AG08395 (cell line): ENCODE data around the gene KCNQ1OT1.

ENCODE experiments used
- DNase-seq: peaks from one replicate; pipeline ENCODE4 v3.0.0; 2012; ENCODE audit warnings: mixed read lengths, low spot score

Gene KCNQ1OT1

DNA sequence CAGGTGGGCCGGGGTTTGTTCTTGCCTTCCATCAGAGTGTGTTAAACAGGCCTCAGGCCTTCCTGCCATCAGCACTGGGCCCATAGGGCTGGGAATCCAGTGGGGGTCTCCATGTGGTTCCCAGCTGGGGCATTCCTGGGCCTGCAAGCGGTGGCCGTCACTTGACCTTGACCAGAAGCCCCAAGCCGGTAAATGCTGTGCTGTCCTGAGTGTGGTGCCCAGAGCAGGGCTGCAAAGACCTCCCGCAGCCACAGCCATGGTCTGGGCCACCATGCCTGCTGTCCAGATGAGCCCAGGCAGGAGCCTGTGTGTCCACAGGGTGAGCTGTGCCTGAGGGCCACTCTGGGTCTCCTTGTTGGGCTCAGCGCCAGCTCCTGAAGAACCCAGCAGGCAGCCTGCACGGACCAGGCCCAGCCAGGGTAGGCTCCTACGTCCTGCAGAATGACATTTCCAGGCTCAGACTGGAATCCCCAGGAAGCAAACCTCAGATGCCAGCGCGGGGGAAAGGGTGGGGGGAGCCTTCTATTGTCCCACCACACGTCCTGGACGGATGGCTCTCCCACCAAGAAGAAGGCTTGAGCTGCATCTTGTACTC, 117.3 kb downstream of the KCNQ1OT1 start:
- DNase-seq, result no peak

DNA sequence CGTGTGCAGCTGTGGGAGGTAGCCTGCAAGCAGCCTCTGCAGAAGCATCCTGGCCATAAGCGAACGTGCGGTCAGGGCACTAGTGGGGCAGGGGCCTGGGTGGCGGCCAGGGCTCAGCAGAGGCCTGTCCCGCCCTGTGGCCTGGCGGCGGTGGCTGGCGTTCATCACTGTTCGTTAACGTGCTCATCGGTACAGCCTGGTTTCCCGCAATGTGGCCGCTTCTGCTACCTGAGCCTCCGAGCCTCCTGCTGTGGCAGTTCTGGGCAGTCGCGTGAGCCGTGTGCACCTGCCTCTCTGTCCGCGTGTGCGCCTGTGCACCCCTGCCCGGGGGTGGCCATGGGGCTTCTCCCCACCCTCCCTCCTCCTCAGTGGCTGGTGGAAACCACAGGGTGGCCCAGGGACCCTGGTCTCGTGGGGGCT, 117.9 kb downstream of the KCNQ1OT1 start:
- DNase-seq, result no peak

DNA sequence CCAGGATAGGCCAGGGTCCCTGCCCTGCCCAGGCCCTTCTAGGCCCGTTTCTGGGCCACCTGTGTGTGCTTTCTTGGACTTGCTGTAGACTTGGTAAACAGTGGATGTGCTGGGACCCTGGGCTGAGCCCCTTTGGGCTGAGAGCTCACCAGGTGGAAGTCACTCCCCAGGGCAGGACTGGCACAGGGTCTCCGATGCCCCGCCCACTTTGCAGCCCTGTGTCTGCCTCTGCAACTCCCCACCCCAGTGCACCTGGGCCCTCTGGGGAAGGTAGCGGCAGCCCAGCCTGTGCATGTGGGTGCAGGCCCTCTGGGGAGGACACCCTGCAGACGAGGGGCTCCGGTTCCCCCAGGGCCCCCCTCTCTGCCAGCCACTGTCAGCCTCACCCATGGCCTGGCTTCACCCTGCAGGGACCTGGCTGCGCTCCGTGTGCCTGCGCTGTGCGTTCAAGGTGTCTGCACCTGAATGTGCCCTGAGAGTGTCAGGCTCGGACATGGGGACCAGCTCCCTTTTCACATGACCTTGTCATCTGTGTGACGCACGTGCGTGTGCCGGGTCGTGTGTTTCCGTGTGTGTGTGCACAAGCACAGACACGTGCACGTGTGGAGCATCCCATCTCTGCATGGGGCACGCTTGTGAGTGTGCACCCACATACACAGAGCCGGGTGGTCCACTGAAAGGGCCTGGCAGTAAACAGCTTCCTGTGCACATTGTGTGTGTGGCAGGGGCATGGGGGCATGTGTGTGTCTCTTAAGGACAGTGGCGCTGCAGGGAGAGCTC, 118.5 kb downstream of the KCNQ1OT1 start:
- DNase-seq, result no peak

DNA sequence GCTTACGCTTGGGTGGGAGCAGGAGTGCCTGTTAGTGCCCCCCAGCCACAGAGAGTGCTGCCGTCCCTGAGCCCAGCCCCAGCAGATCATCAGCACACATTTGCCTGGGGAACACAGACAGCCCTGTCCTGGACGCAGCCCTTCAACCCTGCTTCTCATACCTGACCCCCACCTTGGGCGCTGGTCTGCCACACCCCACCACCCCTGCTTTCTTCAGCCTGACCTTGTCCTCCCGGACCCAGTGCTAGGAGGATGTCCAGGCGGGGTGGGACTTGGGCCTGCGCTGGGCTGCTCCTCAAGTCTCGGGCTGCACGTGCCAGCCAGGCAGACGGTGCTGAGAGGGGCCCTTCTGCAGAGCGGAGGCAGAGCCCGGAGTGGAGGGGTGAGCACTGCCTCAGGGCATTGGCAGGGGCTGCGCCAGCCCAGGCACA, 119.2 kb downstream of the KCNQ1OT1 start:
- no peak for DNase-seq

DNA sequence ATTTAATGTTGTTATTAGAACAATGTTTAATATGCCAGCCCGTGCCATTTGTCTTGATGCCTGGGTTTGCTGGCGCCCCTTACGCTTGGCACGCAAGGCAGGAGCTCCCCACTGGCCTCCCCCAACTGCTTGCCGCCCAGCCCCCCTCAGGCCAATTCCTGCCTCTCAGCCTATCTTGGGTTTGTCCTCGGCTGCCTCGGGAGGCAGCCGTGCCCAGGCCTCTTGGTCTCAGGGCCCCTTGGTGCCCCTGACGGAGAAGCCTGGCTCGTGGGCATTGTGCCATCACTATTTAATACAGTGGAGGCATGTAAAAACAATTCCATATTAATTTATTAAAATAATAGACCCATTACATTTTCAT, 119.8 kb downstream of the KCNQ1OT1 start:
- DNase-seq, result no peak

DNA sequence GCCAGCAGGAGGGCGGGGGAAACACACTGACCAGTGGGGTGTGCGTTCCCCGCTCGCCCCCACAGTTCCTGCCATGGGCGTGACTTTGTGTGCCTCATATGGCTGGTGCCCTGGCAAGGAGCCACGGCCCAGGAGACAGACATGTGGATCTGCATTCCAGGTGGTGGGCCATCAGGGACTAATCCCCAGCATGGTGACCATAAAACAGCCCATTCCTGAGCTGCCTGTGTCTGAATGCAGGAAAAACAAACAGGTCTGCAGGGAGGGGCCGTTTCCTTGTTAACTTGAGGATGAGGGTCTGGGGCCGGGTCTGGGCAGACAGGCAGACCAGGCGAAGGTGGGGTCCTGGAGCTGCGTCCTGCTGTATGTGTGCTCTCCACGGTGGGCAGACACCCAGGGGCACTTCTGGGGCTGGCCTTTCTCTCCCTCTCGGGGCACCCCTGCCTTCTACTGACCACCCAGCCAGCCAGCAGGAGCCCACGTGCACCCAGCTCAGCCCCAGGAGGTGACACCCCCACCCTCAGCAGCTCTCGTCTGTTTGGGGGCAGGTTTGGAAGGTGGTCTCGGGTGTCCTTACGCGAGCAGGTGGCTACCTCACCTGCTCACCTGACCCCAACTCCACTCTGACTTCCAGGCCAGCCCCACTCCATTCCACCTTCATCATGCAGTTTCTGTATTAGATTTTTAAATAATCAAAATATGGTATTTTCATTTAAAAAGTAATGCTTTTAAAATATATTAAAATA, 120.3 kb downstream of the KCNQ1OT1 start:
- DNase-seq, result no peak

DNA sequence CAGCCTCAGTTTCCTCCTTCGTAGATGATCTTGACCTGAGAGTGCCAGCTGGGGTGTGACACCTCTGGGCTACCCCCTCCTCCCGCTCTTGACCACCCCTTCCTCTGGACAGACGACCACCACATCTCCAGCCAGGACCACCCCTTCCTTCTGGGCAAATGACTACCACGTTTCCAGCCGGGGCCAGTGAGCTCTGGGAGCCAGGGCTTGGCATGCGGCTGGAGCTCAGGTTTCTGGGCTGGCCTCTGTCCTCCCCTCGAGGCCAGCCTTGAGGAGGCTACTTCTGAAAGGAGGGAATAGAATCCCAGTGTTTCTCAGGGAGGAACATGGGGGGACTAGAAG, 120.9 kb downstream of the KCNQ1OT1 start:
- no peak for DNase-seq

DNA sequence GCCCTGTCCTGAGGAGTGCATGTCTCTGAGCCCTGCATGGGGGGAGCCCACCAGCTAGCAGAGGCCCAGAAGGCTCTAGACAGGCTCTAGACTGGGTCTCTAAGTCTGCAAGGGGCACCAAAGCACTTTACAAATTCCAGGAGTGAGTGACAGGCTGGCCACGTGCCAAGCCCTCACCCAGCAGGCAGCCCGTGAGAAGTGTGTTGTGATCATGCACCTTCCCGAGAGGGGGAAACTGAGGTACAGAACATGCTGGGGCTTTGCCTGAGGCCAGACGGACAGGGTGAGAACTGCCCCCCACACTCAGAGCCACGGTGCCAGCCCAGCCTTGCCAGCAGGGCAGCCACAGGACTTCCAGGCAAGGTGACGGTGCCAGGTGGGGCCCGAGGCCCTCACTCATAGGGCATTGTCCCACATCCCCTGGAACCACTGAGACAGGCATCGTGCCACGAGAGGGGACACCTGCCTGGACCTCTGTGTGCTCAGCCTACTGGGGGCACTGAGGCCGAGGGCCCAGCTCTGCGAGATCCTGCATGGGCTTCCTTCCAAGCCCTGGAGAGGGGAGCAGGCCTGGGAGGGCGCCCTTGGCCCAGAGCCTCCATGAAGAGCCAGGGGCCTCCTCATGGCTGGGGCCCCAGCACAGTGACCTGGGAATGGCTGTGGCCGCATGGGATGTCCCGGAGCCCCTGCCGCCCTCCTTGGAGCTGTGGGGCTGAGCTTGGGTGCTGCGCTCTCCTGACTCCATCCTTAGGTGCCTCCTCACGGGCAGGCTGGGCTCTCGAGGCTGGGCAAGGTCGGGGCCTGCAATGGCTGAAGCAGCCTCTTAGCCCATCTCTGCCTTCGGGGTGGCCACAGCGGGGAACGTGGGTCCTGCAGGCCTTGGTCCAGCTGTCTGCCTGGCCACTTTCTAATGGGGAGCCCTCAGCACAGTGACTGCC, 121.5 kb downstream of the KCNQ1OT1 start:
- DNase-seq, result no peak

DNA sequence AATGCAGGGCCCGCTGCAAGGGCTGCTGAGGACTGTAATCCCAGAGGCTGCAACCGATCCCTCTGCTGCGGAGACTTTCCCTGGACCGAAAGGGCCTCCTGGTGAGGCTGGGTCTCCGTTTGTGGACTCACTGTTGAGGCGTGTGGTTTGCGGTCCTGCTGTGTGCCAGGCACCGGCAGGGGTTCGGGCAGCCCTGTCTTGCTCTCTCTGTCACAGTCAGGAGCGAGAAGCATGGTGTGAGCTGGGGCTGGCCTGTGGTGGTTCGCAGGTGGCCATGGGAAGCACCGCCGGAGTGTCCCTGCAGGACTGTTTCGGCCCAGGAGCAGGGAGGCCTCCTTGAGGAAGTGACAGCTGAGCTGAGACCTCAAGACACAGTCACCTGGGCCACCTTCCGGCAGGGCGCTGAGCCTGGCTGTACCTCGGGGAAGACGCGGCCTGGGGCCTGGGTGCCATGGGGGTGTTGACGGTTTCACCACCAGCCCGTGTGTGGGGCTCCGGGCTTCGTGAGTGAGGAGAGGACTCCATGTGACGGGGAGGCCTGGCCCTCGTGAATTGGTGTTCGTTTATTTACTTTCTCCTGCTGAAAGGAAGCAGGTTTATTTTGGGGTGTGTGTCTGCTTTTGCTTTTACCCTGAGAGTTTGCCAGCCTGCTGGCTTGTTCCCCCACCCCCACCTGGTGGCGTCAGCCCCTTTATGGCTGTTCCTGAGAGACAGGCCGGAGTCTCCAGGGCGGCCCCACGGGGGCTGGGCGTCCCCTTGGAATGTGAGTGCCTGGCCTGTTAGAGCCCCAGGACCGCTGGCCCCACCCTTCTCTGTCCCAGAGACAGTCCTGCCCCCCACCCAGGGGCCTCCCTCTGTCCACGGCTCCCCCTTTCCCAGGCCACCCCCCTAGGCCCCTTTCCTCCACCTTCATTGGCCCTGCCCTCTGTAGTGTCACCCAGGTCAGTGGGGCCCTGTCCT, 122.5 kb downstream of the KCNQ1OT1 start:
- DNase-seq, result no peak

DNA sequence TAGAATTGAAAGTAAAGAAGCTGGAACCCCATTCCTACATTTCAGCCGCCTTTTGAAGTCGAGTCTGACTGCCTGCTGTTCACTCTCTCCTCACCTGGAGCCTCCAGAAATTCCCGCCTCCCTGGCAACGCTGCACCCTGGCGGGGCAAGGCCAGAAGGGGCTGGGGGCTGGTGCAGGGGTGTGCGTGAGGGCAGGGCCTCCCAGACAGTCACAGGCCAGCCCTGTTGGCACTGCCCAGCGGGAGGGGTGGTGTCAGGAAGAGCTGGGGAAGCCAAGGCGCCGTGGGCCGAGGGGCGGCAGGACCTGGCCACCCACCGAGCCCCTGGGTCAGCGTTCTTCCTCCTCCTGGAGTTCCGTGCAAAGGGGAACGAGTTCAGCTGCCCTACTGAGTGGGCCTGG, 123.2 kb downstream of the KCNQ1OT1 start:
- no peak for DNase-seq

DNA sequence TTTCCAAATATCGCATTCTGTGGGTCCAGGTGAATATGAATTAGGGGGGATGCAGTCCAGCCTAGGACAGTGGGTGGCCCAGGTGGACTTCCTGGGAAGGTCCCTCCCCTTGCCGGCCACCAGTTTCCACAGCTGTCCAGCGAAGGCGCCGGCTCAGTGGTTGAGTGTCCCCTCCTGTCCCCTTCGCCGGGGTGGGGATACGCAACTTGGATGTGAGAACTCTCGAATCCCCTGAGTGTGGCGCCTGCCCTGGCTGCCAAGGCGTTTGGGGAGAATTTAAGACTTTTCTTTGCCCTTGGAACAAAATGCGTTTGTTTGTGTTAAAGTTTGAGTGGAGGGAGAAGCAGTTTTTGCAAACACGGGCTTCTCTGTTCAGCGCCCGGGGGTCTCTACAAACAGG, 123.7 kb downstream of the KCNQ1OT1 start:
- no peak for DNase-seq

DNA sequence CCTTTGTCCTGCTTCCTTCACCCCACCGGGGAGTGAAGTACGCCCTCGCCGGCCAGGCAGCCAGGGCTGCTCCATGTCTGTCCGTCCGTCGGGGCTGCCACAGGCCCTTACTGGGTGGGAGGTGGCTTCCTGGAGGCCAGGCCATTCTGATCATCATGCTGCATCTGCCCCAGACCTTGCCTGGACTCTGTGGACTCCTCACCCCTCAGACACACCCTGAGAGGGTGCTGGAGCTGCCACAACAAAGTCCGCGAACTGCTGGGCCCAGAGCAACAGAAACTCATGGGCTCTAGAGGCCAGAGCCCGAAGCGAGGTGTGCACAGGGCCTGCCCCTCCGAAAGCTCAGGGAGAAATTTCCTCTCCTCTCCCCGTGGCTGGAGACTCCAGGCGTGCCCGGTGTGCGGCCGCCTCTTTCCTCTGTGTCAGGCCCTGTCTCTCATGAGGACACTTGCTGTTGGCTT, 124.2 kb downstream of the KCNQ1OT1 start:
- DNase-seq, result no peak

DNA sequence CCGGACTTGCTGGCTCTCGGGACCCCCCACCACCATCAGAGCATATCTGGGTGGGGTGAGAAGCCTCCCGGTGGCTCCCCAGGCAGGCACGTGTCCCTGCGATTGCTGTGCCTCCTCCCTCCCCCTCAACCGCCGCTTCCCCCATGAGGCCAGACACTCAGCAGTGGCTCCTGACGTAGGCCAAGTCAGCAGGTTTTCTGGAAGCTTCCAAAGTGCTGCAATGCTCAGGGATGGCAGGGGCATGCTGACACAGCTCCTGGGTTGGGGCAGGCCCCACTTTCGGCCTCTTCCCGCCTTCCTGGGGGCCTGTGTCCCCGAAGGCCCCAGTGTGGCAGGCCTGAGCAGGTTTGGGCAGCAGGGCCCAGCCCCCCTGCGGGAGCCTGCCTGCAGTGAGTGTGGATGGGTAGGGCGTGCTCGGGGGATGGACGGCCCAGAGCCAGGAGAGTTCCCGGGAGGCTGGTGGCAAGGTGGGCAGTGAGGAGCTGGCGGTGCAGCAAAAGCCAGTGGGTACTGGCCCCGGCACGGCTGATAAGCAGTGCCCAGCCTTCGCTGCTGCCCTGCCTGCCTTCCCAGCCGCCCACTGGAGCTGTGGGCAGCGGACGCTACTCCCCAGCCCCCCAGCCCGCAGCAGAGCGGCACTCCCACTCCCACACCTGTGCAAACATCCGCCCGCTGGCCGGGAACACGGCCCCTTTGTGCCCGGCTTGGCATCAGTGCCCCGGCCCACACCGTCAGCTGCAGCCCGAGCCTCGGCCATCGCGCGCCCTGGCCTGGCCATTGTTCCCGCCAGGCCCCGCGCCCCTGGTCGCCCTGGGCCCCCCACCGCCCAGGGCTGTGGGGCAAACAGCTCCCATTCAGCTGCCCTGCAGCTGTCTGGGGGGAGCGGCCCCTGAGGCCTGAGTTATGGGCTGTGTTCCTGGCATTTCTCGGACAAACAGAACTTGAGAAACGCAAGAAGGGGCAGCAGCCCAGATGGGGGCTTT, 125.0 kb downstream of the KCNQ1OT1 start:
- no peak for DNase-seq

DNA sequence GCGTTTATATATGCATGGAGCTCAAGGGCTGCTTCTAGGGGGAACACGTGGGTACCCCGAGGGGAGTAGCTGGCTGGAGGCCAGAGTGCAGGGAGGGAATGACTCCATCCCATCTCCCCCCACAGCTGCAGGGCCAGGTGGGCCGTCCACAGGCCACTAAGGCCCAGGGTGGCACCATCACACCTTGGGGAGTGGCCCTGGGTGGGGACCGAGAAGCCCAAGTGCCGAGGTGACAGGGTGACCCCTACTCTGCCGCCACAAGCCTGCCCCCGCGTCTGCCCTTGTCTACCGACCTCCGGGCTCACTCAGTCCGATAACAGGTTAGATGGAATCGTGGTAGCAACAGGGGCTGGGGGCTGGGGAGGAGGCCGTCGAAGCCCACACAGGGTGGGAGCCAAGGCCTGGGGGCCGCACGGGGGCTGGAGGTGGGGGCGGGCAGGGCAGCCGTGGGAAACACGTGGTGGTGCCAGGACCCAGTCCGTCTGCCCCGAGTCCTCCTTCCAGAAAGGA, 125.7 kb downstream of the KCNQ1OT1 start:
- no peak for DNase-seq

DNA sequence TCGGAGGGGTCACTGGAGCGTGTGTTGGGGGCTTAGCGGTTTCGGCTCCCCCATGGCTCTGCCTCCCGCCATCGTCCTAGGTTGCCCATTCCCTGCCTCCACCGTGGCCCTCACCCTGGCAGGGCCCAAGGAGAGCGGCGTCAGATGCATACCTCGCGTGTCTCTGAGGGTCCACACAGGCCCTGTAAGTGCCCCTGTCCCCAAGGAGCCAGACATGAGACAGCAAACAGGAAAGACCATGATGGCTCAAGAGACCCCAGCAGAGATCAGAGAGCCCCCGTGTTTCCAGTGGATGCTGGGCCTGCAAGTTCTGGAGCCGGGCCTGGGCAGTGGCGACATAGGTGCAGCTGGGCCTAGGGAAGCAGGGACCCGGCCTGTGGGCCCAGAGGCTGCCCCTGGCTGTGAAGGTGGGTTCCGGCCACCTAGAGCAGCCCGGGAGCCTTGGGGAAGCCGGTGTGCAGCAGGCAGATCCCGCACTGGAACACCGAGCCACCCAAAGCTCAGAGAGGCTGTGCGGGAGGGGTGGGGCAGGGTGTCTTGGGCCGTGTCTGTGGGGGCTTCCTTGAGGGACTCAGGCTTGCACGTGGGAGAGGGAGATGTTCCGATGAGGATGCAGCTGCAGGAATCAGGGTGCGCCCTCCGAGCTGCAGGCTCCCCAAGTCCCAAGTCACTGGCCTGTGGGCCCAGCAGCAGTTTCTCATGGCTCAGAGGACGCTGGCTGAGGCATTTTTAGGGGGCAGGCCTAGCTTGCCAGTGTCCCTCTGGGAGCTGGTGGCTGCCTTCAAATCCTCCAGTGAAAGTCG, 126.4 kb downstream of the KCNQ1OT1 start:
- no peak for DNase-seq

DNA sequence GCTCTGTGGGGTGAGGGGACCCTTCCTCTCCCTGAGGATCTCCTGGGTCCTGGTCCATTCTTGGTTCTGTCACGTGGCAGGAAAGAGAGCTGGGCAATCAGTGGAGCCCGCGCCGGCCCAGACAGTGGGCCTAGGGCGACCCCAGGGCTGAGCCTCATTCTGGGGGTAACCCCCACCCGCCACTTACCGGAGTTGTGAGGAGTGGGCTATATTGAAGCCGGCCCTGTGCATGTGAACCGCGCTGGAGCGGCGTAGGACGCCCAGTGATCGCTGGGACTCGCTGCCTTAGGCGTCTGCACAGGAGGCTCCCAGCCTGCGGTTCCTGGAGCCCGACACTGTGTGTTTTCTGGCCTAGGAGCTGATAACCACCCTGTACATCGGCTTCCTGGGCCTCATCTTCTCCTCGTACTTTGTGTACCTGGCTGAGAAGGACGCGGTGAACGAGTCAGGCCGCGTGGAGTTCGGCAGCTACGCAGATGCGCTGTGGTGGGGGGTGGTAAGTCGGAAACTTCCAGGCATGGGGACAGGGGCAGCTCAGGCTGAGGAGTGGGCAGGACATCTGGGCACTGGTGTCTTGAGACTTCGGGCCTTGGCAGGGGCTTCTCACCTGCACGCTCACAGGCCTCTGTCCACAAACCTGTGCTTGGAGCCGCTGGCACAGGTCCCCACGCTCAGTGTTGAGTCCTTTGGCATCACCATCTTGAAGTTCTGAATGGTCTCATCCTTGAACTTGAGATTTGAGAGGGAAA, 127.1 kb downstream of the KCNQ1OT1 start:
- DNase-seq, result no peak

DNA sequence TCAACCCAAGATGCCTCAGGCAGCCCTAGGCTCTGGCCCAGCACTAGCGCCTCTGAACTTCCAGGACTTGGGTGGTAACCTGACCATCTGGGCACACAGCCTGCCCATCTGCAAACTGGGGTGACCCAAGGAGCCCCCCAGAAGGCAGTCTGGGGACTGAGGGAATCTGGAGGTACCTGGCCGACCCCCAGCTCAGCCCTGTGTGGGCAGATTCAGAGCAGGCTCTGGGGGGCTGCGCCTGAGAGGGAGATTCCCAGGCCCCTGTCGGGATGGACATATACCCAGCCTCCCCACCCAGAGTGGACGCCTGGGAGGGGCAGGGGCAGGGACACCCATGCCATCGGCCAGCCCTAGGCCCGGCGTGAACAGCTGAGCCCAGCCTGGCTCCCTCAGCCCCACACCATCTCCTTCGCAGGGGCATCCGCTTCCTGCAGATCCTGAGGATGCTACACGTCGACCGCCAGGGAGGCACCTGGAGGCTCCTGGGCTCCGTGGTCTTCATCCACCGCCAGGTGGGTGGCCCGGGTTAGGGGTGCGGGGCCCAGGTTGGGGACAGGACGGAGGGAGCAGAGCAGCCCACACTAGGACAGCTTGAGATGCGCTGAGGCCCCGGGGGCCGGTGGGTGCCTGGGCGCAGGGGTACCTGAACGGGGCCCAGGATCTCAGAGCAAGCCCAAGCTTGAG, 128.1 kb downstream of the KCNQ1OT1 start:
- no peak for DNase-seq
